ENCODE results near the gene DISC1.

GRCh38 chr1:232066521-232066920 is 439.9 kb downstream of the DISC1 start:
- no peak for TF ChIP-seq POLR2AphosphoS5 (IDR thresholded peaks at IDR 0.05; ENCODE audit: low read depth, low read length)
- no peak for TF ChIP-seq POLR2A (IDR thresholded peaks at IDR 0.05; ENCODE audit: low read depth, low read length)
- TF ChIP-seq TAF1 (IDR thresholded peaks at IDR 0.05; ENCODE audit: borderline replicate concordance, low read depth, low read length), result no peak

Measured in GM12892 (cell line).